SJCRH30 (cell line): Measurements from ENCODE around the gene CBX2. TPM values are rescaled to one million over a fixed set of nuclear protein-coding genes. Genes with fewer than 3 reads are reported as not detected.

ENCODE experiments used
- DNase-seq, 2 experiments: peaks; one replicate each; pipeline ENCODE4 v3.0.0-alpha.2; 2015 to 2020
- H3K27ac ChIP-seq: fragments of 250-450 bp; sonication (Bioruptor Pico); 2 replicates; pipeline ENCODE4 v1.5.1; 2020; ENCODE audit warnings: mild to moderate bottlenecking, moderate library complexity
- H3K27me3 ChIP-seq: fragments of 250-450 bp; sonication (Bioruptor Pico); 2 replicates; pipeline ENCODE4 v1.5.1; 2020; ENCODE audit warnings: mild to moderate bottlenecking, moderate library complexity
- H3K36me3 ChIP-seq: fragments of 250-450 bp; sonication (Bioruptor Pico); 2 replicates; pipeline ENCODE4 v1.5.1; 2020; ENCODE audit warnings: mild to moderate bottlenecking, moderate library complexity
- H3K4me1 ChIP-seq: fragments of 250-450 bp; sonication (Bioruptor Pico); 2 replicates; pipeline ENCODE4 v1.5.1; 2020; ENCODE audit warnings: mild to moderate bottlenecking, moderate library complexity
- H3K4me3 ChIP-seq: fragments of 250-450 bp; sonication (Bioruptor Pico); 2 replicates; pipeline ENCODE4 v1.5.1; 2020; ENCODE audit warnings: mild to moderate bottlenecking, moderate library complexity
- H3K9me3 ChIP-seq: fragments of 250-450 bp; sonication (Bioruptor Pico); replicated peaks from 2 replicates; pipeline ENCODE4 v1.5.1; 2020; ENCODE audit warnings: mild to moderate bottlenecking, moderate library complexity
- total RNA-seq: library from RNA; depleted of rRNA; stranded (reverse); fragments of >200 nt; shearing (Covaris generic); gene quantifications from 2 replicates; pipeline ENCODE4 v1.2.3, GENCODE V29; 2014

CBX2 gene
- total RNA-seq, 1 experiment from 2014 or later: 90.0 TPM

- H3K27me3 ChIP-seq: peaks cover 40% of the 10 kb centered on the region
These were observed 35.6 kb downstream of the CBX2 start for GRCh38 chr17:79813297-79814126.

DNA sequence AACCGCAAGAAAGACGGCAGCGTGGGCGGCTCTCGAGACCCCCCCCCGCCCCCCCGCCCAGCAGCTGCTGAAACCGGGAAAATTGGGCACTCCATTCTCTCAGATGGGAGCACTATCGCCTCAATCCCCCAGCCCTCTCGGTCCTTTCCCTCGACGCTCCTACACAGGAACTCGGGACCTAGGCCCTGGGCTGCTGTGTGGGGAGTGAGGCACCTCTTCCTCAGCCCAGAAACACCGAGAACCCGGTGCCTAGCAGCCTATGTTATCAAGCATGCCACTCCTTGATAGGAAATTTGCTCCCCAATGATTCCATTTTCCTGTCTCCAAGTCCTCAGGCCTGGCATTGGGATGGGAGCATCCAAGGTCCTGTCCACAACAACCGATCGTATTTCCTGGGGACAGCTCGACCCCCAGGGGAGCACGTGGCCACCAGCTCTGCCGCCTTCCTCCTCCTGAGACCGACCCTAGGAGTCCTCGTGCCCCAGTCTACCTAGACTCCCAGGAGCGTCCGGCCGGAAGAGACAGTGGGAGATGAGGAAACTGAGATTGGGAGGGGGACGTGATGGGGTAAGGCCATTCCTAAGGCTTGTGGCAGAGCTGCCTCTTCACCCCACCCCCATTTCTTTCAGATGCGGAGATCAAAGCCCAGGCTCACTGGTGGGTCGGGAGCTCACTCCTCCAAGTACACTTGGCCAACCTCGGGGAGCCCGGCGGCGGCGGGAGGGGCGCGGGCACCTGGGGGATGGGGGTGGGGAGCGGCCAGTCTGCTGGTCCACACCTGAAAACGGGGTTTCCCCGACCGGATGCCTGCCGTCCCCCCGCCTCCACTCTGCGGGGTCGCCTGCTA is 36.4 kb downstream of the CBX2 start:
- Histone ChIP-seq H3K36me3 (no peaks in the 10 kb centered on the region), H3K4me1 (peaks cover 7% of the 10 kb centered on the region), H3K27me3 (peaks cover 36% of the 10 kb centered on the region), H3K4me3 (peak overlapping the region; percentile 64), H3K9me3 (no peaks in the 10 kb centered on the region; the same call in 1 of the 2 replicates), H3K27ac (peak overlapping the region; percentile 71)
- DNase-seq: peak in 1 of 2 experiments; percentile 55

More at GRCh38 chr17:79813297-79814126, 35.6 kb downstream of the CBX2 start:
- H3K27ac ChIP-seq: peak overlapping the region; percentile 71
- DNase-seq: peak; percentile 69 to 71
- H3K9me3 ChIP-seq: no peaks in the 10 kb centered on the region; the same call in 1 of the 2 replicates
- peaks cover 7% of the 10 kb centered on the region for H3K4me1 ChIP-seq
- H3K36me3 ChIP-seq: no peaks in the 10 kb centered on the region
- peak overlapping the region; percentile 64 for H3K4me3 ChIP-seq

DNA sequence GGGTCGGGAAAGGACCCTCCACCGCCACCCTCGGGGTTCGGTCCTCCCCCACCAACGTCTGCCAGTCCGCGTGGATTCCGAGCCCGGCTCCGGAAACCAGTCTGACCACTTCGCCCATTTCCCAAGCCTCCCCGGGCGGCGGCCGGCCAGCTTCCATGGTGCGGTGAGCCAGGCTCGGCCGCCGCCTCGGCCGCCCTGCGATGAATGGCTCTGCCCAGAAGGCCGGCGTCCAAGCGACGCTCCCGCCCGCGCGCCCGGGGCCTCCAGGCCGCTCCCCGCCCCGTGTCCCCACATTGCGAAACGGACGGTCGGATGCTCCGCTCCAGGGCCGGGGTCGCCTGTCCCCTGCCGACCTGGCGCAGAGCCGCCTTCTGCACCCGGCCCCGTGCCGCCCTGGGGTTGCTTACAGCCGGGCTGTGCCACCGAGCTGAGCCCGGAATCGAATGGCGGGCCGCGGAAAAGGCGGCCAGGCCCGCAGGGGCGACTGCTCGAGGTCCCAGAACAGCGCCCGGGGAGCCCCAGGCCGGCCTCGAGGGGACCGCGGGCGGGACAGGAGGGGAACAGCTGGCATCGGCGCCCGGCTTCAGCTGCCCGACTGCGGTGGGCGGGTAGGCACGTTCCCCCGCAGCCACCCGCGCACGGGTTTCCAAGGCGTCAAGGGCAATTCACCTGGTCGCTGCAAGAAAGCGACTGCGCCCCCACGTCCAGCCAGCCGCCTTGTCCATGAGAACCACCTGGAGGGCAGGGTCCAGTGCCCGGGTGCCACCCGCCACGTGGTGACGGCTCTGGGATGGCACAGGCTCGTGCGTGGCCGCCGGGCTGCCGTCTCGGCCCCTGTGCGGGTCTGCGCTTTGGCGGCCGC is 37.3 kb downstream of the CBX2 start:
- no peak overlapping the region for H3K4me3 ChIP-seq
- no peak overlapping the region for H3K27ac ChIP-seq
- no peaks in the 10 kb centered on the region; the same call in 1 of the 2 replicates for H3K9me3 ChIP-seq
- H3K4me1 ChIP-seq: peaks cover 7% of the 10 kb centered on the region
- H3K27me3 ChIP-seq: peaks cover 40% of the 10 kb centered on the region
- no peaks in the 10 kb centered on the region for H3K36me3 ChIP-seq
- DNase-seq: no peak

- Histone ChIP-seq H3K4me3 (no peak overlapping the region), H3K27ac (no peak overlapping the region), H3K9me3 (no peaks in the 10 kb centered on the region; the same call in 1 of the 2 replicates), H3K27me3 (peaks cover 41% of the 10 kb centered on the region), H3K4me1 (peaks cover 5% of the 10 kb centered on the region), H3K36me3 (no peaks in the 10 kb centered on the region)
- DNase-seq: no peak
These were observed 38.0 kb downstream of the CBX2 start for GRCh38 chr17:79815836-79816461.

- H3K36me3 ChIP-seq: no peaks in the 10 kb centered on the region
- H3K9me3 ChIP-seq: no peaks in the 10 kb centered on the region
- no peak for DNase-seq
- H3K27me3 ChIP-seq: peaks cover 26% of the 10 kb centered on the region; the same call in 1 of the 2 replicates
- H3K27ac ChIP-seq: no peak overlapping the region
- peaks cover 8% of the 10 kb centered on the region for H3K4me1 ChIP-seq
- H3K4me3 ChIP-seq: no peak overlapping the region
These were observed 40.2 kb downstream of the CBX2 start for GRCh38 chr17:79818026-79818758.

GRCh38 chr17:79819085-79819484 is 41.1 kb downstream of the CBX2 start:
- H3K4me1 ChIP-seq: peaks cover 8% of the 10 kb centered on the region

GRCh38 chr17:79819534-79820276 is 41.8 kb downstream of the CBX2 start:
- H3K36me3 ChIP-seq: no peaks in the 10 kb centered on the region
- no peak for DNase-seq
- H3K9me3 ChIP-seq: no peaks in the 10 kb centered on the region
- H3K27me3 ChIP-seq: peaks cover 26% of the 10 kb centered on the region; the same call in 1 of the 2 replicates
- H3K4me1 ChIP-seq: peaks cover 3% of the 10 kb centered on the region; the same call in 1 of the 2 replicates
- no peak overlapping the region for H3K27ac ChIP-seq
- no peak overlapping the region for H3K4me3 ChIP-seq

More at GRCh38 chr17:79819085-79819484, 41.1 kb downstream of the CBX2 start:
- Histone ChIP-seq H3K27ac (no peak overlapping the region), H3K4me3 (no peak overlapping the region), H3K9me3 (no peaks in the 10 kb centered on the region), H3K27me3 (peaks cover 26% of the 10 kb centered on the region; the same call in 1 of the 2 replicates), H3K36me3 (no peaks in the 10 kb centered on the region)
- DNase-seq: no peak

- Histone ChIP-seq H3K4me1 (peaks cover 3% of the 10 kb centered on the region; the same call in 1 of the 2 replicates), H3K9me3 (no peaks in the 10 kb centered on the region), H3K27me3 (peaks cover 26% of the 10 kb centered on the region; the same call in 1 of the 2 replicates), H3K27ac (no peak overlapping the region), H3K36me3 (no peaks in the 10 kb centered on the region), H3K4me3 (no peak overlapping the region)
- no peak for DNase-seq
These were observed 43.0 kb downstream of the CBX2 start for GRCh38 chr17:79820959-79821330.

DNA sequence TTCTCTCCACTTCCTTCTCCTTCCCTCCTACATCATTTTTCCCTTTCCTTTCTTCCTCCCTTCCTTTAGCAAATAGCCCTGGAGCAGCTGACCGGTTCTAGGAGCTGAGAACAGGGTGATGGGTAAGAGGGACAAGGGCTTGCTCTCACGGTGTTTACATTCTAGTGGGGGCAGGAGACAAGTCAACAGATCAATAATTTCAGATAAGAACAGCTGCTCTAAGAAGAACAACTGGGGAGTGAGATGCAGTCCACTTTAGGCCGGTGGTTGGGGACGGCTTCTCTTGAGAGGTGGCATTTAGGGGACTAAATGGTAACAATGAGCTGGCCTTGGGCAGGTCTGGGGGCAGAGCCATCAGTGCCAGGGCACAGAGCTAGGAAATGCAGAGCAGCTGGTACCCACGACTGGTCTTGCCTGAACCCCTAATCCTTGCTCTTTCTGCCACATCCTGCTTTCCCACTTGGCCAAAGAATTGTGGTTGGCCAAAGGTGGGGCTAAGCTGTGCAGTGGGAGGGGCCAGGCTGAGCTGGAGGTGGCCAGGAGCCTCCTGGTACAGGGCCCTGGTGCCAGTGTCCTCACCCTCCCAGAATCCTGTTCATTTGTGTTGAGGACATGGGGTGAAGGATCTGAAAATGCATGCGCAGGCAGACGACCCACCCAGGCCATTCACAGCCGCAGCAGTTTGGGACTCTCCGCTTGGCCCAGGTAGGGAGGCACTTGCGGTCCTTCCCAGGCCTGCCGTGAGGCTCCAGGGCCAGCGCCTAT is 43.6 kb downstream of the CBX2 start:
- H3K4me1 ChIP-seq: peaks cover 3% of the 10 kb centered on the region; the same call in 1 of the 2 replicates
- DNase-seq: no peak
- H3K27me3 ChIP-seq: peaks cover 24% of the 10 kb centered on the region; the same call in 1 of the 2 replicates
- H3K27ac ChIP-seq: no peak overlapping the region
- H3K9me3 ChIP-seq: no peaks in the 10 kb centered on the region
- no peaks in the 10 kb centered on the region for H3K36me3 ChIP-seq
- no peak overlapping the region for H3K4me3 ChIP-seq

DNA sequence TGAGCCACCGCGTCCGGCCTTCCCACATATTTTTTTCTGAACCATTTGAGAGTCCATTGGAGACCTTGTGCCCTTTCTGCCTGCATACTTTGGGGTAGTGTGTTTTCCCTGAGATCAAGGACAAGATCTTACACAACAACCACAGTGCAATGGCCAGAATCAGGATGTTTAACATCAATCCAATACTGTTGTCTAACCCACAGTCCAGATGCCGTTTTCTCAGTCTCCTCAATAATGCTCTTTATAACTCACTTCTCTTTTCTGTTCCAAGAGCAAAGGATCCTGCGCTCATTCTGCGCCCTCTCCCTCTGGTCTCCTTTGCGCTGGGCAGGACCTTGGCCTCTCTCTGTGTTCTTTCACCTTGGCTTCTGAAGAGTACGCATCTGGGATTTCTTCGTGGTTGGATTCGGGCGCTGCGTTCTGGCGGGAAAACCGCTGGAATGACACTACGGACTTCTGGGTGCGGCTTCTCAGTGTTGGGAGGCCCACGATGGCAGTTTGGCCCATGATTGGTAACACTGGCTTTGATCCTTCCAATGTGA is 44.7 kb downstream of the CBX2 start:
- Histone ChIP-seq H3K27ac (no peak overlapping the region), H3K36me3 (no peaks in the 10 kb centered on the region), H3K27me3 (peaks cover 20% of the 10 kb centered on the region; the same call in 1 of the 2 replicates), H3K9me3 (no peaks in the 10 kb centered on the region), H3K4me1 (peaks cover 3% of the 10 kb centered on the region; the same call in 1 of the 2 replicates), H3K4me3 (no peak overlapping the region)
- DNase-seq: no peak

DNA sequence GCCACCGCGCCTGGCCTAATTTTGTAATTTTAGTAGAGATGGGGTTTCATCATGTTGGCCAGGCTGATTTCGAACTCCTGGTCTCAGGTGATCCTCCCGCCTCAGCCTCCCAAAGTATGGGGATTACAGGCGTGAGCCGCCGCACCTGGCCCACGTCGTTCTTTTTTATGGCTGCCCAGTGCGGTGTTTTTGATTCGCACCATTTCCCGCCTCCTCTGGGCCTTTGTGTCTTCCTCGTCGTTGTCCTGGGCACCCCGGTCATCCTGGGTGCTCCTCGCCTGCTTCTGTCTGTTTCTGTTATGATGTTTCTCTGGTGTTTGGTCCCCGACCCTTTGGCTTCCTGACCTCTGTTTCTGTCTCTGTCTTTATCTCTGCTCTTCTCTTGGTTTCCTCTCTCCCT is 46.3 kb downstream of the CBX2 start:
- Histone ChIP-seq H3K9me3 (no peaks in the 10 kb centered on the region), H3K27ac (no peak overlapping the region), H3K36me3 (no peaks in the 10 kb centered on the region), H3K4me3 (no peak overlapping the region), H3K4me1 (peaks cover 3% of the 10 kb centered on the region; the same call in 1 of the 2 replicates), H3K27me3 (peaks cover 9% of the 10 kb centered on the region; the same call in 1 of the 2 replicates)
- no peak for DNase-seq
